HG02763 (cell line): ENCODE measurements around the gene KNDC1.
"Not testable (repeated sequence)": the region's sequence is repeated elsewhere in the genome, so short reads cannot be mapped to it uniquely, and the experiment has no call there.

Experiments used
- ATAC-seq: cut with Tn5 transposase; IDR thresholded peaks from one replicate; pipeline ENCODE4 v1.9.1; 2021; ENCODE audit warnings: mild to moderate bottlenecking, moderate library complexity; ENCODE audit not compliant: unreplicated experiment

Gene KNDC1

DNA sequence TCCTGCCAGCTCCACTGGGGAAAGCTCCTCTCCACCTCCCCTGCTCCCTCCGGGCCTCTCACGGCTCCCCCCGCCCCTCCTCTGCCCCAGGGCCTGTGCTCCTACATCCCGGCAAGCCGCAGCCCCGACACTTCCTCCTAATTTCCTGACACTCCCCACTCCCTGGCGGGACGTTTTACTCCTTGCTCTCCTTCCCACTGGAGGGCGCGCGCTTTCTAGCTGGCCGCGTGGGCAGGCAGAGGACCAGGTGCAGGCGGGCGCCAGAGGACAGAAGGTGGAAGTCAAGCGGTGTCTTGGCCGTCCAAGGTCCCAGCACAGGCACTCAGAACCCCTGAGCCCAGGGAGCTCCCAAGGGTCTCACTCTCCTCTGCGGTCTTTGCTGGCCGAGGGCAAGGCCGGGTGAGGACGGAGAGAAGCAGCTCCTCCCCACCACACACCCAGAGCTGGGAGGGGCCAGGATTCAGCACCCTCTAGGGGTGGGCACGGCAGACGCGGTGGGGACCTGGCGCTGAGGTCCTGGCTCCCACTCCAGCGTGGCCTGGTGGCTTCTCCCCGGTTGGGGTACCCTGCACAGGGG lies 97.6 kb downstream of the KNDC1 start:
- no peak for ATAC-seq

GRCh38 chr10:133258066-133258817 lies 98.2 kb downstream of the KNDC1 start:
- ATAC-seq = no peak

GRCh38 chr10:133258818-133259601 lies 99.0 kb downstream of the KNDC1 start:
- ATAC-seq = no peak

DNA sequence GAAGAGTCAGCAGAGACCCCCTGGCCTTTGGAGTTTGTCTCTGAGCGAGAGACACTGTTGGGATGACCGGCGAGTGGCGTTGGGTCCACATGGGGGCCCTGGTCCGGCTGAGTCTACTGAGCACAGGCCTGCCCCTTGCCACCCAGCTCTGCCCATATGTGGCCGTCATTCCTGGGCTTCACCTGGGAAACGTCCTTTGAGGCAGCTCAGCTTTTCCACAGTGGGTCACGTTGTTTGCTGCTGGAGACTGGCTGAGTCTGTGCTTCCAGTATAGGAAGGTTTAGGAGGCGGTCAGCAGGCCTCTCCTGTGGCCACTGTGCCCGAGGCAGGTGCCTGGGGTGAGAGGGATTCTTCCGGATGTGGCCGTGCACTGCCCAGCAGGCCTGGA lies 99.6 kb downstream of the KNDC1 start:
- ATAC-seq = no peak

GRCh38 chr10:133260895-133261725 lies 101.1 kb downstream of the KNDC1 start:
- peak; percentile 45 for ATAC-seq

- ATAC-seq = peak; percentile 55
These were observed 101.8 kb downstream of the KNDC1 start for GRCh38 chr10:133261726-133262325.

- ATAC-seq = no peak
These were observed 102.7 kb downstream of the KNDC1 start for GRCh38 chr10:133262696-133263095.

DNA sequence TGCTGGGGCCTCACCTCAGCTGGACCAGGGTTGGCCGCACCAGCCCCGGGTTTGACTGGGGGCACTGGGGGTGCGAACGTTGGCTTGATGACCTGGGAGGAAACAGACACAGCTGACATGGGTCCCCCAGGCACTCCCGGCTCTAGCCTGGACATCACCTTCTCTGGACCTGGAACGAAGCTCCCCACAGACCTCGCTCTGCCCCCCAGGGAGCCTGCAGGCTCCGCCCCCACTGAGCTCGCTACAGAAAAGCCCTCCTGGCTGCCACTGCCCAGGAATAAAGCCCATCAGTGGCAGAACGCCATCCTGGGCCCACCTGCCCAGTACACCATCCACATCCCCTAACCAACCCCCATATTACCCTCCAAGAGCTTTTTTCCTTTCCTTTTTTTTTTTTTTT lies 103.7 kb downstream of the KNDC1 start:
- no peak for ATAC-seq

GRCh38 chr10:133264461-133264860 lies 104.4 kb downstream of the KNDC1 start:
- no peak for ATAC-seq

- not testable (repeated sequence) for ATAC-seq
These were observed 105.0 kb downstream of the KNDC1 start for GRCh38 chr10:133265052-133265451.

- no peak for ATAC-seq
These were observed 106.2 kb downstream of the KNDC1 start for GRCh38 chr10:133266056-133266795.

DNA sequence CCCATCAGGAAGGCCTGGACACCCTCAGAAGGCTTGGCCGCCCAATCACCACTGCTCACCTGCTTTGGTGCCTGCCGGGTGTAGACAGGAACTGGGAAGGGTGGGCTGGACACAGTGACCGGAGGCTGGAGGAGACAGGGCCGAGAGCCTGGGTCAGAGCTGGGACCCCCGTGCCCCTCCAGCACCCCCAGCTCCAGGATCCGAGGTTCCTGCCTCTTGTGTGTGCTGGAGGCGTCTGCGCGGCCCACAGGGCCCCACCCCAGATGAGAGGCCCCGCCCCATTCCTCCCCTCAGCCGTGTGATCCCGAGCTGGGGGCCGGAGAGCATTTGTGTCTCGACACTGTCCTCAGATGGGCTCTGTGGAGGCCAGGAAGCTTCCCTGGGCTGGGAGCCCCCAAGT lies 107.3 kb downstream of the KNDC1 start:
- no peak for ATAC-seq

- no peak for ATAC-seq
These were observed 107.8 kb downstream of the KNDC1 start for GRCh38 chr10:133267829-133268228.

GRCh38 chr10:133268532-133268931 lies 108.5 kb downstream of the KNDC1 start:
- ATAC-seq = no peak

DNA sequence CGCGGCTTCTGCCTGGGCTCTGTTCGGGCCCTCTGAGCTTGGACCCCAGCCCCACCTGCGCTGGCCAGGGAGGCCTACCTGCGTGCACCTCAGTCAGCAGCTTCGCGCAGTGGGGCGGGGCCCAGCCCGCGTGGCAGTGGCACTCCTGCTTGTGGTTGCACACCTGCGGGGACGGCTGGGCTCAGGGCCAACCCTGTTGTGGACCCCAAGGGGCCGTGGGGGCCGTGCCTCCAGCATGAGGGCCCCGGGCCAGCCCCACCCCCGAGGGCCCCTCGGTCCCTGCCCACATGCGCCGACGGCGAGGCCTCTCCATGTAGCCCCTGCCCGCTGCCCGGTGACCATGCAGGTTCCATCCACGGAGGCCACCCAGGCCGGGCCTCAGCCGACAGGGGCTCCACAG lies 109.3 kb downstream of the KNDC1 start:
- no peak for ATAC-seq

- no peak for ATAC-seq
These were observed 110.2 kb downstream of the KNDC1 start for GRCh38 chr10:133270204-133270603.

- no peak for ATAC-seq
These were observed 110.8 kb downstream of the KNDC1 start for GRCh38 chr10:133270773-133271297.

- no peak for ATAC-seq
These were observed 111.7 kb downstream of the KNDC1 start for GRCh38 chr10:133271521-133272300.
